ENCODE results near the gene PPFIBP1. TPM values are rescaled to one million over a fixed set of nuclear protein-coding genes. Genes with fewer than 3 reads are reported as not detected.
A peak's percentile ranks its signal among the peaks of the same experiment; 100 is the strongest.
"Not testable (repeated sequence)": the region's sequence is repeated elsewhere in the genome, so short reads cannot be mapped to it uniquely, and the experiment has no call there.

PPFIBP1 gene
- total RNA-seq, 2 donors from 2014 or later, result 61.3 to 121 TPM

DNA sequence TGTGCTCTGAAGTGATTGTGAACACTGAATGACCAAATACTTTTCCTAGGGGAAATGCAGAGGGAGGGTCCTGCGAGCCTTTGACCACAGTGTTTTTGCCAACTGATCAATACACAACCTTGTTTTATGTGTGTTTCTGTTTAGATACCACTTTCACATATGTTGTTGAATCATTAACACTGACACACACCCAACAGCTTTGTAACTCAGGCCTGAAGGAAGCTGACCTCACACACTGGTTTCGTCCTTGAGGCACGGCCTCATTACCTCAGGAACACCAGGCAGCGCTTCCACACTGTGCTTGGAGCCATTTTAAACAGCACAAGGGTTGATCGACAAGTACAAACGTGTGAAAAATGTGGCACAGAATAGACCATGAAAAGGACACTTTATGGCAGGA, 60.0 kb downstream of the PPFIBP1 start:
- TF ChIP-seq POLR2A (IDR thresholded peaks at IDR 0.05) (no peak), POLR2AphosphoS5 (IDR thresholded peaks at IDR 0.05) (no peak)
- TF ChIP-seq, protein P1, sequence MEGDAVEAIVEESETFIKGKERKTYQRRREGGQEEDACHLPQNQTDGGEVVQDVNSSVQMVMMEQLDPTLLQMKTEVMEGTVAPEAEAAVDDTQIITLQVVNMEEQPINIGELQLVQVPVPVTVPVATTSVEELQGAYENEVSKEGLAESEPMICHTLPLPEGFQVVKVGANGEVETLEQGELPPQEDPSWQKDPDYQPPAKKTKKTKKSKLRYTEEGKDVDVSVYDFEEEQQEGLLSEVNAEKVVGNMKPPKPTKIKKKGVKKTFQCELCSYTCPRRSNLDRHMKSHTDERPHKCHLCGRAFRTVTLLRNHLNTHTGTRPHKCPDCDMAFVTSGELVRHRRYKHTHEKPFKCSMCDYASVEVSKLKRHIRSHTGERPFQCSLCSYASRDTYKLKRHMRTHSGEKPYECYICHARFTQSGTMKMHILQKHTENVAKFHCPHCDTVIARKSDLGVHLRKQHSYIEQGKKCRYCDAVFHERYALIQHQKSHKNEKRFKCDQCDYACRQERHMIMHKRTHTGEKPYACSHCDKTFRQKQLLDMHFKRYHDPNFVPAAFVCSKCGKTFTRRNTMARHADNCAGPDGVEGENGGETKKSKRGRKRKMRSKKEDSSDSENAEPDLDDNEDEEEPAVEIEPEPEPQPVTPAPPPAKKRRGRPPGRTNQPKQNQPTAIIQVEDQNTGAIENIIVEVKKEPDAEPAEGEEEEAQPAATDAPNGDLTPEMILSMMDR (IDR thresholded peaks at IDR 0.05), result no peak
- H3K27ac ChIP-seq, result no peak overlapping the region

DNA sequence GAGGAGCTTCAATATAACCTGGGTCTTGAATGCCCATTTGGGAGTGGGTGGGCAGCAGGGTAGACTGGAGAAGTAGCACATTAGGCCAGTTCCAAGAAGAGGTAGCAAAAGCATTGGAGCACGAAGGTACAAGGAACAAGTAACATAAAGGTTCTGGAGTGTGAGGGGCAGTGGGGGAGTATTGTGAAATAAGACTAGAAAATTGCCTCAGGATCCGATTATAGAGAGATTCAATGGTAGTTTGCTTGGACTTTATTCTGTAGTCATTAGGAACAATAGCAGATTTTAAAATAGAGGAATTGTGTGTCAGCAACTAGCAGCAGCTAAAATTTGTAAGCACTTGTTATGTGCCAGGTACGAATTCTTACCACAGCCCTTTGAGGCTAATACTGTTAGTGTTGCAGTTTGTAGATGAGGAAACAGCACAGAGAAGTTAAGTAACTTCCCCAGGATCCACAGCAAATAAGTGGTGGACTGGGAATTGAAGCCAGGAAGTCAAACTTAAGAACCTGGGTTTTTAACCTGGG, 61.8 kb downstream of the PPFIBP1 start:
- intact Hi-C loops (cut with DNase I), result no loop called here
- Histone ChIP-seq H3K4me3 (no peak overlapping the region), H3K9me3 (no peaks in the 10 kb centered on the region), H3K4me1 (replicated peaks) (peaks cover 10% of the 10 kb centered on the region), H3K27ac (no peak overlapping the region), H3K36me3 (no peaks in the 10 kb centered on the region), H3K27me3 (replicated peaks; ENCODE audit: insufficient read depth) (no peaks in the 10 kb centered on the region)
- WGBS, result 80% methylated on average over 3 of the region's 3 CpGs
- DNase-seq (ENCODE audit: low spot score), result no peak
- no peak for TF ChIP-seq POLR2A (IDR thresholded peaks at IDR 0.05)
- TF ChIP-seq, protein P1 (IDR thresholded peaks at IDR 0.05), result no peak
- no peak for TF ChIP-seq POLR2AphosphoS5 (IDR thresholded peaks at IDR 0.05)

More for the DNA sequence above, 60.0 kb downstream of the PPFIBP1 start:
- no peak for DNase-seq (ENCODE audit: low spot score)
- H3K9me3 ChIP-seq, result no peaks in the 10 kb centered on the region
- H3K36me3 ChIP-seq, result no peaks in the 10 kb centered on the region
- H3K4me3 ChIP-seq, result no peak overlapping the region
- intact Hi-C loops (cut with DNase I), result no loop called here
- H3K27me3 ChIP-seq (replicated peaks; ENCODE audit: insufficient read depth), result no peaks in the 10 kb centered on the region
- 89% methylated on average over 6 of the region's 6 CpGs for WGBS
- peaks cover 10% of the 10 kb centered on the region for H3K4me1 ChIP-seq (replicated peaks)

DNA sequence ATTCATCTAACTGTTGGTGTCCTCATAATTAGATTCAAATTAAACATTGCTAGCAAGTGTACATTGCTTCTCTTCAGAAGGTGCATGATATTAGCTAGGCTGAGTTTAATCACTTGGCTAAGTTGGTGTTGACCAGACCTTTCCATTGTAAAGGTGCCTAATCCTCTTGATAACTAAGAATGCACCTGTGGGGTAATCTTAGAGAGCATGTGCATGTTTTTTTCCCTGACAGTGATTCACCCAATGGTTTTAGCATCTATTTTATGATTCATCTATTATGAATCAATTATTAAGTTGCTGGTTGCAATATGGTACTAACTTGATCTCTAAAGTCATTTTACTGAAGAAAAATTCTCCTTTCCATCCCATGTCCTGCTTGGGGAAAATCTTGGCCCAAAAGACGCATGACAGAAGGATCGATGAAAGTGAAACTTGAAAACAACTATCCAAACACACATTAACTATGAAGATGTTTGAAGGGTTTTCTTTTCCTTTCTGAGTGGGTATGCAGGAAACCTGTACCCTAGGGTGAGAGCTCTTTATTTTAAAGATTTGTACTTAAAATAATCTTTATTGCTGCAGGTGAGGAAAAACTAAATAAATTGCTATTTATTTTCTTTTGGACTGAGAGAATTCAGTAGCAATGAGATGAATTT, 64.2 kb downstream of the PPFIBP1 start:
- intact Hi-C loops (cut with DNase I); H3K27me3 ChIP-seq (replicated peaks; ENCODE audit: insufficient read depth); H3K4me1 ChIP-seq (replicated peaks); H3K9me3 ChIP-seq; DNase-seq (ENCODE audit: low spot score); H3K4me3 ChIP-seq; H3K36me3 ChIP-seq: not testable (repeated sequence)
- 22% methylated on average over 2 of the region's 2 CpGs for WGBS
- peak overlapping the region in 1 of 2 donors; percentile 9 for H3K27ac ChIP-seq

DNA sequence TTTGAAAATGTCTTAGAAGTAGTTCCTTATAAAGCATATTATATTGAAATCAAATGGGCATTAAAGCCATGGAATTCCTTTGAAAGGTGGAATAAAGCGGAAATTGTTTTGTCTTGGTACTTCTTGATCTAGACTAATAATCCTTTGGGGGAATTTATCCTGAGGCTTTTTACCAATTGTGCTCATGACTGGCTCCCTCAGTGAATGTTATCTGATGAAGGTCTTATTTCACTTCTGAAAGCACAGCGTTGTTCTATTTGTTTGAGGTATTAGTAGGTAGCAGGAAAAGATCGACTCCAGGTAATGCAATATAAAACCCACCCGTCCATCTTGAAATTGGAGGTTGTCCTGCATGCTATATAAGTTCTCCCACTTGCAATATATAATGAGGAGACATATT, 64.8 kb downstream of the PPFIBP1 start:
- Histone ChIP-seq H3K4me3 (no peak overlapping the region), H3K4me1 (replicated peaks) (no peaks in the 10 kb centered on the region), H3K36me3 (no peaks in the 10 kb centered on the region), H3K9me3 (no peaks in the 10 kb centered on the region), H3K27ac (peak overlapping the region in 1 of 2 donors; percentile 9), H3K27me3 (replicated peaks; ENCODE audit: insufficient read depth) (no peaks in the 10 kb centered on the region)
- TF ChIP-seq POLR2AphosphoS5 (IDR thresholded peaks at IDR 0.05) (peak; percentile 11), POLR2A (IDR thresholded peaks at IDR 0.05) (no peak)
- 33% methylated on average over 4 of the region's 4 CpGs for WGBS
- DNase-seq (ENCODE audit: low spot score), result no peak
- intact Hi-C loops (cut with DNase I), result no loop called here

DNA sequence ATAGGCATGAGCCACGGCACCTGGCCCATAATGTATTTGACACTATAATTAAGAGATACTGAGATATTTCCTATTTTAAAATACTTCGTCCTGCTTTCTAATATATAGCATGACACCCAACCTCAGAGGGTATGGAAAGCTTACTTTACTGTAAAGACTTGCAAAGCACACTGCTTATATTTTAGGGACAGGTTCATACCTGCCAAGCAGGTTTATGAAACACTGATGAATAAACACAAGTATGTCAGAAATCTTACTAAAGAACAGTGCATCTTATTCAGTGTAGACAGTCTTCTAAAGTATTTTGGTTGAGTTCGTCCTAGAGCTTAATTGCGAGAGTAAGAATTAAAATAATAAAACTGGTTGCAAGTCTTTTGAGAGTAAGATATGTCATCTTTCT, 65.4 kb downstream of the PPFIBP1 start:
- no peak overlapping the region for H3K4me3 ChIP-seq
- TF ChIP-seq POLR2AphosphoS5 (IDR thresholded peaks at IDR 0.05), result no peak
- no peak for TF ChIP-seq POLR2A (IDR thresholded peaks at IDR 0.05)
- TF ChIP-seq, protein P1 (IDR thresholded peaks at IDR 0.05), result no peak
- 54% methylated on average over 4 of the region's 4 CpGs for WGBS
- H3K36me3 ChIP-seq, result no peaks in the 10 kb centered on the region
- intact Hi-C loops (cut with DNase I), result no loop called here
- no peaks in the 10 kb centered on the region for H3K27me3 ChIP-seq (replicated peaks; ENCODE audit: insufficient read depth)
- no peaks in the 10 kb centered on the region for H3K9me3 ChIP-seq
- H3K4me1 ChIP-seq (replicated peaks), result no peaks in the 10 kb centered on the region
- DNase-seq (ENCODE audit: low spot score), result no peak
- H3K27ac ChIP-seq, result no peak overlapping the region

DNA sequence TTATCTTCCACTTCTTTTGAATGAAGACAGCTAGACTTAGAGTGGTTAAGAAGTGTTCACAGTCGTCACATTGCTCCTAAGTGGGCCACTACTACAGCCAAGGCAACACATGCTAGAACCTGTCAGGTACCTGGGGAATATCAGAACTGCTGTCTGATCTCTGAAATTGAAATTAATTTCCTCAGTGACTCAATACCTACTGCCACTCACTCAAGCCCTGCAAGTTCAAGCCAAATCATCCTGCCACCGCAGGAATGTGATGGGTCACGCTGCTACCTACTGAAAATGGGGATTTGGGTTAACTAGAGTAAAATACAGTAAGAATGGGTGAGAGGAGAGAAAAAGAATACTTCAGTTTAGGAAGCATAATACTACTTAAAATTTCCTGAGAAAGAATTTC, 67.7 kb downstream of the PPFIBP1 start:
- H3K27ac ChIP-seq; intact Hi-C loops (cut with DNase I); H3K27me3 ChIP-seq (replicated peaks; ENCODE audit: insufficient read depth); H3K9me3 ChIP-seq; H3K36me3 ChIP-seq; DNase-seq (ENCODE audit: low spot score); H3K4me1 ChIP-seq (replicated peaks); H3K4me3 ChIP-seq: not testable (repeated sequence)
- 77% methylated on average over 3 of the region's 3 CpGs for WGBS

Data from prostate gland (tissue), 2 donors.